ENCODE results near the gene NTMT1. TPM values are rescaled to one million over a fixed set of nuclear protein-coding genes. Genes with fewer than 3 reads are reported as not detected.

Gene NTMT1
- total and polyA plus RNA-seq, 4 experiments from 2014 or later, result 45.0 to 55.1 (median 46.9) TPM

GRCh38 chr9:129664746-129665388 lies 38.9 kb downstream of the NTMT1 start:
- intact Hi-C loops (cut with micrococcal nuclease), result no loop called here
- Histone ChIP-seq H3K4me3 (ENCODE audit: low read length in 2 of 2) (no peak overlapping the region), H3K9me3 (ENCODE audit: control insufficient read depth in 1 of 2, low read length in 2 of 2) (no peaks in the 10 kb centered on the region), H3K27ac (ENCODE audit: low read depth, low read length) (no peak overlapping the region), H3K27me3 (ENCODE audit: insufficient read depth, low read length) (peaks cover 7% of the 10 kb centered on the region), H3K36me3 (ENCODE audit: insufficient read depth, low read length) (no peaks in the 10 kb centered on the region), H3K4me1 (ENCODE audit: insufficient read depth, low read length) (no peaks in the 10 kb centered on the region)
- peak in 3 of 5 donors; percentile 3 to 11 (median 10) for DNase-seq
- H3K27ac Mint-ChIP-seq, result peak overlapping the region in 4 of 7 donors; percentile 18 to 75 (median 40)
- POLR2A ChIA-PET (ENCODE audit: partially characterized antibody), result no interaction called here
- H3K4me1 Mint-ChIP-seq, result peaks cover 2 to 7% (median 4%) of the 10 kb centered on the region in 4 donors
- CTCF ChIA-PET (ENCODE audit: partially characterized antibody), result no interaction called here
- peaks cover 0 to 1% (median 0%) of the 10 kb centered on the region in 8 donors for H3K9me3 Mint-ChIP-seq
- H3K4me3 Mint-ChIP-seq, result peak overlapping the region; percentile 70 to 85 (median 79)
- peaks cover 4 to 17% of the 10 kb centered on the region in 2 donors for H3K27me3 Mint-ChIP-seq
- H3K36me3 Mint-ChIP-seq, result no peaks in the 10 kb centered on the region

GRCh38 chr9:129665389-129665775 lies 39.4 kb downstream of the NTMT1 start, which contains the start of gene PRRX2:
Gene PRRX2, plus strand, starts transcription at chr9:129665647. Its CDS starts 221 bp downstream, at chr9:129665868.
- peaks cover 6 to 19% of the 10 kb centered on the region in 2 donors for H3K27me3 Mint-ChIP-seq
- no peaks in the 10 kb centered on the region for H3K4me1 ChIP-seq (ENCODE audit: insufficient read depth, low read length)
- ChIA-PET CTCF (ENCODE audit: partially characterized antibody) (no interaction called here), POLR2A (ENCODE audit: partially characterized antibody) (no interaction called here)
- peak within 1 kb of the TSS; percentile 70 to 85 (median 79) for H3K4me3 Mint-ChIP-seq
- H3K9me3 ChIP-seq (ENCODE audit: control insufficient read depth in 1 of 2, low read length in 2 of 2), result no peaks in the 10 kb centered on the region
- peak within 1 kb of the TSS in 4 of 7 donors; percentile 18 to 75 (median 40) for H3K27ac Mint-ChIP-seq
- peak in 3 of 5 donors; percentile 11 to 19 (median 12) for DNase-seq
- H3K9me3 Mint-ChIP-seq, result no peaks in the 10 kb centered on the region
- H3K36me3 ChIP-seq (ENCODE audit: insufficient read depth, low read length), result no peaks in the 10 kb centered on the region
- H3K27ac ChIP-seq (ENCODE audit: low read depth, low read length), result no peak within 1 kb of the TSS
- no peaks in the 10 kb centered on the region for H3K36me3 Mint-ChIP-seq
- H3K4me3 ChIP-seq (ENCODE audit: low read length in 2 of 2), result no peak within 1 kb of the TSS
- intact Hi-C loops (cut with micrococcal nuclease), result no loop called here
- H3K4me1 Mint-ChIP-seq, result peaks cover 2 to 7% (median 4%) of the 10 kb centered on the region in 4 donors
- H3K27me3 ChIP-seq (ENCODE audit: insufficient read depth, low read length), result peaks cover 7% of the 10 kb centered on the region

- Histone ChIP-seq H3K27me3 (ENCODE audit: insufficient read depth, low read length) (peaks cover 7% of the 10 kb centered on the region), H3K4me1 (ENCODE audit: insufficient read depth, low read length) (no peaks in the 10 kb centered on the region), H3K27ac (ENCODE audit: low read depth, low read length) (no peak overlapping the region), H3K36me3 (ENCODE audit: insufficient read depth, low read length) (no peaks in the 10 kb centered on the region), H3K9me3 (ENCODE audit: control insufficient read depth in 1 of 2, low read length in 2 of 2) (no peaks in the 10 kb centered on the region), H3K4me3 (ENCODE audit: low read length in 2 of 2) (no peak overlapping the region)
- POLR2A ChIA-PET (ENCODE audit: partially characterized antibody), result no interaction called here
- Mint-ChIP-seq H3K27me3 (peaks cover 6 to 17% of the 10 kb centered on the region in 2 donors), H3K4me1 (peaks cover 2 to 7% (median 4%) of the 10 kb centered on the region in 4 donors), H3K27ac (no peak overlapping the region), H3K36me3 (no peaks in the 10 kb centered on the region), H3K9me3 (no peaks in the 10 kb centered on the region), H3K4me3 (peak overlapping the region in 5 of 8 donors; percentile 26 to 58 (median 51))
- DNase-seq, result peak in 1 of 5 donors; percentile 4
- intact Hi-C loops (cut with micrococcal nuclease), result no loop called here
- CTCF ChIA-PET (ENCODE audit: partially characterized antibody), result no interaction called here
Measured at GRCh38 chr9:129665814-129666520, 40.0 kb downstream of the NTMT1 start.

- Mint-ChIP-seq H3K27ac (no peak overlapping the region), H3K27me3 (peaks cover 3 to 16% of the 10 kb centered on the region in 2 donors), H3K36me3 (no peaks in the 10 kb centered on the region), H3K9me3 (no peaks in the 10 kb centered on the region), H3K4me3 (no peak overlapping the region), H3K4me1 (peaks cover 2 to 7% (median 4%) of the 10 kb centered on the region in 4 donors)
- intact Hi-C loops (cut with micrococcal nuclease), result no loop called here
- Histone ChIP-seq H3K4me3 (ENCODE audit: low read length in 2 of 2) (no peak overlapping the region), H3K27me3 (ENCODE audit: insufficient read depth, low read length) (peaks cover 7% of the 10 kb centered on the region), H3K4me1 (ENCODE audit: insufficient read depth, low read length) (no peaks in the 10 kb centered on the region), H3K9me3 (ENCODE audit: control insufficient read depth in 1 of 2, low read length in 2 of 2) (no peaks in the 10 kb centered on the region), H3K36me3 (ENCODE audit: insufficient read depth, low read length) (no peaks in the 10 kb centered on the region), H3K27ac (ENCODE audit: low read depth, low read length) (no peak overlapping the region)
- POLR2A ChIA-PET (ENCODE audit: partially characterized antibody), result no interaction called here
- DNase-seq, result no peak
- CTCF ChIA-PET (ENCODE audit: partially characterized antibody), result no interaction called here
Measured at GRCh38 chr9:129666575-129666974, 40.6 kb downstream of the NTMT1 start.

- CTCF ChIA-PET (ENCODE audit: partially characterized antibody), result no interaction called here
- H3K9me3 Mint-ChIP-seq, result no peaks in the 10 kb centered on the region
- POLR2A ChIA-PET (ENCODE audit: partially characterized antibody), result no interaction called here
- H3K4me1 Mint-ChIP-seq, result peaks cover 2 to 7% (median 4%) of the 10 kb centered on the region in 4 donors
- H3K36me3 Mint-ChIP-seq, result no peaks in the 10 kb centered on the region
- no peak overlapping the region for H3K4me3 Mint-ChIP-seq
- peaks cover 3 to 16% of the 10 kb centered on the region in 2 donors for H3K27me3 Mint-ChIP-seq
- no peak for DNase-seq
- H3K4me3 ChIP-seq (ENCODE audit: low read length in 2 of 2), result no peak overlapping the region
- no peaks in the 10 kb centered on the region for H3K36me3 ChIP-seq (ENCODE audit: insufficient read depth, low read length)
- H3K27me3 ChIP-seq (ENCODE audit: insufficient read depth, low read length), result peaks cover 7% of the 10 kb centered on the region
- no peak overlapping the region for H3K27ac ChIP-seq (ENCODE audit: low read depth, low read length)
- no peaks in the 10 kb centered on the region for H3K9me3 ChIP-seq (ENCODE audit: control insufficient read depth in 1 of 2, low read length in 2 of 2)
- no peaks in the 10 kb centered on the region for H3K4me1 ChIP-seq (ENCODE audit: insufficient read depth, low read length)
- H3K27ac Mint-ChIP-seq, result no peak overlapping the region
- intact Hi-C loops (cut with micrococcal nuclease), result no loop called here
Measured at GRCh38 chr9:129667378-129667777, 41.4 kb downstream of the NTMT1 start.

- no peak overlapping the region for H3K4me3 Mint-ChIP-seq
- Histone ChIP-seq H3K27me3 (ENCODE audit: insufficient read depth, low read length) (peaks cover 7% of the 10 kb centered on the region), H3K4me1 (ENCODE audit: insufficient read depth, low read length) (no peaks in the 10 kb centered on the region), H3K36me3 (ENCODE audit: insufficient read depth, low read length) (no peaks in the 10 kb centered on the region), H3K9me3 (ENCODE audit: control insufficient read depth in 1 of 2, low read length in 2 of 2) (no peaks in the 10 kb centered on the region), H3K4me3 (ENCODE audit: low read length in 2 of 2) (no peak overlapping the region), H3K27ac (ENCODE audit: low read depth, low read length) (no peak overlapping the region)
- peaks cover 2 to 7% (median 4%) of the 10 kb centered on the region in 4 donors for H3K4me1 Mint-ChIP-seq
- peaks cover 3 to 16% of the 10 kb centered on the region in 2 donors for H3K27me3 Mint-ChIP-seq
- intact Hi-C loops (cut with micrococcal nuclease), result no loop called here
- no peak for DNase-seq
- H3K27ac Mint-ChIP-seq, result no peak overlapping the region
- ChIA-PET CTCF (ENCODE audit: partially characterized antibody) (no interaction called here), POLR2A (ENCODE audit: partially characterized antibody) (no interaction called here)
- H3K9me3 Mint-ChIP-seq, result no peaks in the 10 kb centered on the region
- H3K36me3 Mint-ChIP-seq, result no peaks in the 10 kb centered on the region
Measured at GRCh38 chr9:129667850-129668249, 41.9 kb downstream of the NTMT1 start.

GRCh38 chr9:129669141-129669718 lies 43.3 kb downstream of the NTMT1 start:
- intact Hi-C loops (cut with micrococcal nuclease), result no loop called here
- Mint-ChIP-seq H3K36me3 (no peaks in the 10 kb centered on the region), H3K4me1 (peaks cover 2 to 7% (median 4%) of the 10 kb centered on the region in 4 donors), H3K9me3 (no peaks in the 10 kb centered on the region), H3K4me3 (no peak overlapping the region), H3K27me3 (peaks cover 6 to 18% of the 10 kb centered on the region in 2 donors), H3K27ac (no peak overlapping the region)
- Histone ChIP-seq H3K36me3 (ENCODE audit: insufficient read depth, low read length) (no peaks in the 10 kb centered on the region), H3K9me3 (ENCODE audit: control insufficient read depth in 1 of 2, low read length in 2 of 2) (no peaks in the 10 kb centered on the region), H3K27ac (ENCODE audit: low read depth, low read length) (no peak overlapping the region), H3K4me1 (ENCODE audit: insufficient read depth, low read length) (no peaks in the 10 kb centered on the region), H3K4me3 (ENCODE audit: low read length in 2 of 2) (no peak overlapping the region), H3K27me3 (ENCODE audit: insufficient read depth, low read length) (peaks cover 7% of the 10 kb centered on the region)
- ChIA-PET CTCF (ENCODE audit: partially characterized antibody) (no interaction called here), POLR2A (ENCODE audit: partially characterized antibody) (no interaction called here)
- no peak for DNase-seq

Data from CD4-positive, alpha-beta memory T cell (primary cell).